Measurements from ENCODE around the gene ELL2.

Gene ELL2

GRCh38 chr5:95900383-95900958 lies 61.2 kb downstream of the ELL2 start:
- Histone ChIP-seq H3K9ac (ENCODE audit: low read depth in 1 of 2, low read length in 2 of 2) (no peak overlapping the region), H3K27ac (ENCODE audit: low read depth in 2 of 2, low read length in 2 of 2) (no peak overlapping the region), H3K27me3 (ENCODE audit: control insufficient read depth in 2 of 2, insufficient read depth in 2 of 2, low read length in 2 of 2) (no peaks in the 10 kb centered on the region), H3K9me3 (ENCODE audit: control insufficient read depth in 2 of 2, low read length in 2 of 2) (no peaks in the 10 kb centered on the region), H3K36me3 (ENCODE audit: control insufficient read depth in 2 of 2, insufficient read depth in 2 of 2, low read length in 2 of 2) (peaks cover 7 to 13% of the 10 kb centered on the region in 2 donors), H3K4me1 (ENCODE audit: control insufficient read depth in 2 of 2, insufficient read depth in 2 of 2, low read length in 2 of 2) (no peaks in the 10 kb centered on the region), H3K4me3 (ENCODE audit: low read length in 2 of 2) (no peak overlapping the region)

- Histone ChIP-seq H3K27me3 (ENCODE audit: control insufficient read depth in 2 of 2, insufficient read depth in 2 of 2, low read length in 2 of 2) (no peaks in the 10 kb centered on the region), H3K9me3 (ENCODE audit: control insufficient read depth in 2 of 2, low read length in 2 of 2) (no peaks in the 10 kb centered on the region), H3K4me1 (ENCODE audit: control insufficient read depth in 2 of 2, insufficient read depth in 2 of 2, low read length in 2 of 2) (no peaks in the 10 kb centered on the region), H3K36me3 (ENCODE audit: control insufficient read depth in 2 of 2, insufficient read depth in 2 of 2, low read length in 2 of 2) (peaks cover 7 to 17% of the 10 kb centered on the region in 2 donors), H3K27ac (ENCODE audit: low read depth in 2 of 2, low read length in 2 of 2) (no peak overlapping the region), H3K9ac (ENCODE audit: low read depth in 1 of 2, low read length in 2 of 2) (no peak overlapping the region), H3K4me3 (ENCODE audit: low read length in 2 of 2) (no peak overlapping the region)
Measured at GRCh38 chr5:95899829-95900228, 61.8 kb downstream of the ELL2 start.

- Histone ChIP-seq H3K4me3 (ENCODE audit: low read length in 2 of 2) (no peak overlapping the region), H3K27ac (ENCODE audit: low read depth in 2 of 2, low read length in 2 of 2) (no peak overlapping the region), H3K9ac (ENCODE audit: low read depth in 1 of 2, low read length in 2 of 2) (no peak overlapping the region), H3K4me1 (ENCODE audit: control insufficient read depth in 2 of 2, insufficient read depth in 2 of 2, low read length in 2 of 2) (no peaks in the 10 kb centered on the region), H3K36me3 (ENCODE audit: control insufficient read depth in 2 of 2, insufficient read depth in 2 of 2, low read length in 2 of 2) (peaks cover 7 to 21% of the 10 kb centered on the region in 2 donors), H3K9me3 (ENCODE audit: control insufficient read depth in 2 of 2, low read length in 2 of 2) (no peaks in the 10 kb centered on the region), H3K27me3 (ENCODE audit: control insufficient read depth in 2 of 2, insufficient read depth in 2 of 2, low read length in 2 of 2) (no peaks in the 10 kb centered on the region)
Measured at GRCh38 chr5:95899006-95899405, 62.6 kb downstream of the ELL2 start.

GRCh38 chr5:95895771-95896170 lies 65.9 kb downstream of the ELL2 start:
- H3K9ac ChIP-seq (ENCODE audit: low read depth in 1 of 2, low read length in 2 of 2), result no peak overlapping the region
- H3K4me3 ChIP-seq (ENCODE audit: low read length in 2 of 2), result no peak overlapping the region
- no peak overlapping the region for H3K27ac ChIP-seq (ENCODE audit: low read depth in 2 of 2, low read length in 2 of 2)
- H3K27me3 ChIP-seq (ENCODE audit: control insufficient read depth in 2 of 2, insufficient read depth in 2 of 2, low read length in 2 of 2), result no peaks in the 10 kb centered on the region
- no peaks in the 10 kb centered on the region for H3K4me1 ChIP-seq (ENCODE audit: control insufficient read depth in 2 of 2, insufficient read depth in 2 of 2, low read length in 2 of 2)
- H3K9me3 ChIP-seq (ENCODE audit: control insufficient read depth in 2 of 2, low read length in 2 of 2), result no peaks in the 10 kb centered on the region
- peaks cover 4 to 34% of the 10 kb centered on the region in 2 donors for H3K36me3 ChIP-seq (ENCODE audit: control insufficient read depth in 2 of 2, insufficient read depth in 2 of 2, low read length in 2 of 2)

- Histone ChIP-seq H3K27ac (ENCODE audit: low read depth in 2 of 2, low read length in 2 of 2) (no peak overlapping the region), H3K36me3 (ENCODE audit: control insufficient read depth in 2 of 2, insufficient read depth in 2 of 2, low read length in 2 of 2) (peaks cover 4 to 35% of the 10 kb centered on the region in 2 donors), H3K4me1 (ENCODE audit: control insufficient read depth in 2 of 2, insufficient read depth in 2 of 2, low read length in 2 of 2) (no peaks in the 10 kb centered on the region), H3K9me3 (ENCODE audit: control insufficient read depth in 2 of 2, low read length in 2 of 2) (no peaks in the 10 kb centered on the region), H3K4me3 (ENCODE audit: low read length in 2 of 2) (no peak overlapping the region), H3K9ac (ENCODE audit: low read depth in 1 of 2, low read length in 2 of 2) (no peak overlapping the region), H3K27me3 (ENCODE audit: control insufficient read depth in 2 of 2, insufficient read depth in 2 of 2, low read length in 2 of 2) (no peaks in the 10 kb centered on the region)
Measured at GRCh38 chr5:95895251-95895650, 66.4 kb downstream of the ELL2 start.

GRCh38 chr5:95892784-95893354 lies 68.8 kb downstream of the ELL2 start:
- Histone ChIP-seq H3K27ac (ENCODE audit: low read depth in 2 of 2, low read length in 2 of 2) (no peak overlapping the region), H3K27me3 (ENCODE audit: control insufficient read depth in 2 of 2, insufficient read depth in 2 of 2, low read length in 2 of 2) (no peaks in the 10 kb centered on the region), H3K4me3 (ENCODE audit: low read length in 2 of 2) (no peak overlapping the region), H3K36me3 (ENCODE audit: control insufficient read depth in 2 of 2, insufficient read depth in 2 of 2, low read length in 2 of 2) (peaks cover 0 to 29% of the 10 kb centered on the region in 2 donors), H3K9me3 (ENCODE audit: control insufficient read depth in 2 of 2, low read length in 2 of 2) (no peaks in the 10 kb centered on the region), H3K9ac (ENCODE audit: low read depth in 1 of 2, low read length in 2 of 2) (no peak overlapping the region), H3K4me1 (ENCODE audit: control insufficient read depth in 2 of 2, insufficient read depth in 2 of 2, low read length in 2 of 2) (no peaks in the 10 kb centered on the region)

GRCh38 chr5:95891499-95891898 lies 70.2 kb downstream of the ELL2 start:
- H3K36me3 ChIP-seq (ENCODE audit: control insufficient read depth in 2 of 2, insufficient read depth in 2 of 2, low read length in 2 of 2), result peaks cover 0 to 24% of the 10 kb centered on the region in 2 donors
- H3K4me3 ChIP-seq (ENCODE audit: low read length in 2 of 2), result no peak overlapping the region
- H3K27ac ChIP-seq (ENCODE audit: low read depth in 2 of 2, low read length in 2 of 2), result no peak overlapping the region
- H3K9me3 ChIP-seq (ENCODE audit: control insufficient read depth in 2 of 2, low read length in 2 of 2), result no peaks in the 10 kb centered on the region
- no peak overlapping the region for H3K9ac ChIP-seq (ENCODE audit: low read depth in 1 of 2, low read length in 2 of 2)
- no peaks in the 10 kb centered on the region for H3K4me1 ChIP-seq (ENCODE audit: control insufficient read depth in 2 of 2, insufficient read depth in 2 of 2, low read length in 2 of 2)
- H3K27me3 ChIP-seq (ENCODE audit: control insufficient read depth in 2 of 2, insufficient read depth in 2 of 2, low read length in 2 of 2), result no peaks in the 10 kb centered on the region

GRCh38 chr5:95889076-95889475 lies 72.6 kb downstream of the ELL2 start:
- H3K27ac ChIP-seq (ENCODE audit: low read depth in 2 of 2, low read length in 2 of 2), result no peak overlapping the region
- no peaks in the 10 kb centered on the region for H3K27me3 ChIP-seq (ENCODE audit: control insufficient read depth in 2 of 2, insufficient read depth in 2 of 2, low read length in 2 of 2)
- no peak overlapping the region for H3K4me3 ChIP-seq (ENCODE audit: low read length in 2 of 2)
- H3K9me3 ChIP-seq (ENCODE audit: control insufficient read depth in 2 of 2, low read length in 2 of 2), result no peaks in the 10 kb centered on the region
- H3K36me3 ChIP-seq (ENCODE audit: control insufficient read depth in 2 of 2, insufficient read depth in 2 of 2, low read length in 2 of 2), result peaks cover 0 to 17% of the 10 kb centered on the region in 2 donors
- H3K4me1 ChIP-seq (ENCODE audit: control insufficient read depth in 2 of 2, insufficient read depth in 2 of 2, low read length in 2 of 2), result no peaks in the 10 kb centered on the region
- H3K9ac ChIP-seq (ENCODE audit: low read depth in 1 of 2, low read length in 2 of 2), result no peak overlapping the region

GRCh38 chr5:95887977-95888376 lies 73.7 kb downstream of the ELL2 start:
- Histone ChIP-seq H3K36me3 (ENCODE audit: control insufficient read depth in 2 of 2, insufficient read depth in 2 of 2, low read length in 2 of 2) (peaks cover 0 to 15% of the 10 kb centered on the region in 2 donors), H3K27ac (ENCODE audit: low read depth in 2 of 2, low read length in 2 of 2) (no peak overlapping the region), H3K4me3 (ENCODE audit: low read length in 2 of 2) (no peak overlapping the region), H3K4me1 (ENCODE audit: control insufficient read depth in 2 of 2, insufficient read depth in 2 of 2, low read length in 2 of 2) (no peaks in the 10 kb centered on the region), H3K9ac (ENCODE audit: low read depth in 1 of 2, low read length in 2 of 2) (no peak overlapping the region), H3K9me3 (ENCODE audit: control insufficient read depth in 2 of 2, low read length in 2 of 2) (no peaks in the 10 kb centered on the region), H3K27me3 (ENCODE audit: control insufficient read depth in 2 of 2, insufficient read depth in 2 of 2, low read length in 2 of 2) (no peaks in the 10 kb centered on the region)

- no peak overlapping the region for H3K9ac ChIP-seq (ENCODE audit: low read depth in 1 of 2, low read length in 2 of 2)
- H3K4me3 ChIP-seq (ENCODE audit: low read length in 2 of 2), result no peak overlapping the region
- H3K4me1 ChIP-seq (ENCODE audit: control insufficient read depth in 2 of 2, insufficient read depth in 2 of 2, low read length in 2 of 2), result no peaks in the 10 kb centered on the region
- H3K27me3 ChIP-seq (ENCODE audit: control insufficient read depth in 2 of 2, insufficient read depth in 2 of 2, low read length in 2 of 2), result no peaks in the 10 kb centered on the region
- H3K27ac ChIP-seq (ENCODE audit: low read depth in 2 of 2, low read length in 2 of 2), result no peak overlapping the region
- H3K36me3 ChIP-seq (ENCODE audit: control insufficient read depth in 2 of 2, insufficient read depth in 2 of 2, low read length in 2 of 2), result peaks cover 0 to 11% of the 10 kb centered on the region in 2 donors
- H3K9me3 ChIP-seq (ENCODE audit: control insufficient read depth in 2 of 2, low read length in 2 of 2), result no peaks in the 10 kb centered on the region
Measured at GRCh38 chr5:95886340-95887044, 75.2 kb downstream of the ELL2 start.

Data from mucosa of rectum (tissue), 2 donors.